K562 (cell line): Measurements from ENCODE around the gene PFKL. TPM values are rescaled to one million over a fixed set of nuclear protein-coding genes. Genes with fewer than 3 reads are reported as not detected.

ENCODE experiments used
- CTBP1 ChIP-seq: fragments of 450-650 bp; IDR thresholded peaks from 2 replicates; pipeline ENCODE4 v1.6.1; 2016; ENCODE audit warnings: borderline replicate concordance
- DACH1 ChIP-seq: fragments of 450-650 bp; IDR thresholded peaks from 2 replicates; pipeline ENCODE4 v1.6.1; 2018; ENCODE audit not compliant: partially characterized antibody
- HDAC6 ChIP-seq: IDR thresholded peaks from 2 replicates; pipeline ENCODE4 v1.6.1; 2012; ENCODE audit warnings: low read depth, mild to moderate bottlenecking, control low read depth, inconsistent platforms, low read length, moderate library complexity
- PCBP1 ChIP-seq: fragments of 200-400 bp; formaldehyde crosslinking; IDR thresholded peaks from 2 replicates; pipeline ENCODE4 v1.6.1; 2018; ENCODE audit warnings: mild to moderate bottlenecking, low read depth, low read length; ENCODE audit not compliant: poor library complexity, severe bottlenecking
- RBM22 ChIP-seq: fragments of 200-400 bp; formaldehyde crosslinking; IDR thresholded peaks from 2 replicates; pipeline ENCODE4 v1.6.1; 2018; ENCODE audit warnings: low read length, low read depth; ENCODE audit not compliant: poor library complexity, severe bottlenecking
- ZNF140 ChIP-seq: fragments of 250-450 bp; sonication (Bioruptor Pico); IDR thresholded peaks from 2 replicates; pipeline ENCODE4 v1.8.0; 2021; ENCODE audit warnings: moderate library complexity, mild to moderate bottlenecking, inconsistent platforms
- ZNF316 ChIP-seq: fragments of 450-650 bp; IDR thresholded peaks from 2 replicates; pipeline ENCODE4 v1.6.1; 2016
- polyA plus RNA-seq, 8 experiments: library from polyadenylated mRNA; depleted of rRNA in 4 of 8; stranded (reverse) in 5 of 8; unstranded in 3 of 8; fragments of >200 nt; fragmentation: Nextera tagmentation in 2 of 8; fragmentation: Illumina TruSeq in 1 of 8; extraction: Ambion mirVana in 2 of 8; extraction: Trizol in 1 of 8; gene quantifications; 2 replicates each; pipeline versions ENCODE4 v1.2.1 to v1.2.3, GENCODE V29; 2011 to 2014; ENCODE audit warnings: inconsistent platforms in 1 of 8, missing spikeins in 1 of 8
- total RNA-seq, 7 experiments: library from RNA; depleted of rRNA in 6 of 7; stranded (reverse); fragments of >200 nt in 6 of 7; fragmentation: Illumina TruSeq in 2 of 7; extraction: Trizol in 2 of 7; gene quantifications; 2 replicates each; pipeline versions ENCODE4 v1.2.1 to v1.2.3, GENCODE V29; 2011 to 2021; ENCODE audit warnings: low replicate concordance in 1 of 7
- TF ChIP-seq, protein P1 (sequence below): fragments of 200-800 bp; sonication (Bioruptor generic); IDR thresholded peaks from 2 replicates; pipeline ENCODE4 v1.6.1; 2016; ENCODE audit warnings: missing genetic modification characterization, missing compliant biosample characterization
- TF ChIP-seq, protein P2 (sequence below): fragments of 250-450 bp; sonication (Bioruptor Pico); IDR thresholded peaks from 2 replicates; pipeline ENCODE4 v1.4.0; 2020
- TF ChIP-seq, protein P3 (sequence below): sonication (generic); formaldehyde crosslinking; IDR thresholded peaks from 2 replicates; pipeline ENCODE4 v1.8.0; 2022; ENCODE audit warnings: mild to moderate bottlenecking, missing genetic modification reagents

Gene PFKL
- total and polyA plus RNA-seq, 9 of the 15 experiments (the other 6 are each of a cell fraction or from before 2014, with no cell fraction given), result 1.1 to 124 (median 45.6) TPM

GRCh38 chr21:44338971-44339910 is 39.4 kb downstream of the PFKL start, which contains the start of gene CFAP410 (continued):
- TF ChIP-seq ZNF140 (CRISPR knock-in tag), result no peak
- peak; percentile 97 for TF ChIP-seq CTBP1
- TF ChIP-seq HDAC6, result peak; percentile 9; the same call in 1 of the 2 replicates
- peak; percentile 96 for TF ChIP-seq PCBP1
- TF ChIP-seq, protein P1, sequence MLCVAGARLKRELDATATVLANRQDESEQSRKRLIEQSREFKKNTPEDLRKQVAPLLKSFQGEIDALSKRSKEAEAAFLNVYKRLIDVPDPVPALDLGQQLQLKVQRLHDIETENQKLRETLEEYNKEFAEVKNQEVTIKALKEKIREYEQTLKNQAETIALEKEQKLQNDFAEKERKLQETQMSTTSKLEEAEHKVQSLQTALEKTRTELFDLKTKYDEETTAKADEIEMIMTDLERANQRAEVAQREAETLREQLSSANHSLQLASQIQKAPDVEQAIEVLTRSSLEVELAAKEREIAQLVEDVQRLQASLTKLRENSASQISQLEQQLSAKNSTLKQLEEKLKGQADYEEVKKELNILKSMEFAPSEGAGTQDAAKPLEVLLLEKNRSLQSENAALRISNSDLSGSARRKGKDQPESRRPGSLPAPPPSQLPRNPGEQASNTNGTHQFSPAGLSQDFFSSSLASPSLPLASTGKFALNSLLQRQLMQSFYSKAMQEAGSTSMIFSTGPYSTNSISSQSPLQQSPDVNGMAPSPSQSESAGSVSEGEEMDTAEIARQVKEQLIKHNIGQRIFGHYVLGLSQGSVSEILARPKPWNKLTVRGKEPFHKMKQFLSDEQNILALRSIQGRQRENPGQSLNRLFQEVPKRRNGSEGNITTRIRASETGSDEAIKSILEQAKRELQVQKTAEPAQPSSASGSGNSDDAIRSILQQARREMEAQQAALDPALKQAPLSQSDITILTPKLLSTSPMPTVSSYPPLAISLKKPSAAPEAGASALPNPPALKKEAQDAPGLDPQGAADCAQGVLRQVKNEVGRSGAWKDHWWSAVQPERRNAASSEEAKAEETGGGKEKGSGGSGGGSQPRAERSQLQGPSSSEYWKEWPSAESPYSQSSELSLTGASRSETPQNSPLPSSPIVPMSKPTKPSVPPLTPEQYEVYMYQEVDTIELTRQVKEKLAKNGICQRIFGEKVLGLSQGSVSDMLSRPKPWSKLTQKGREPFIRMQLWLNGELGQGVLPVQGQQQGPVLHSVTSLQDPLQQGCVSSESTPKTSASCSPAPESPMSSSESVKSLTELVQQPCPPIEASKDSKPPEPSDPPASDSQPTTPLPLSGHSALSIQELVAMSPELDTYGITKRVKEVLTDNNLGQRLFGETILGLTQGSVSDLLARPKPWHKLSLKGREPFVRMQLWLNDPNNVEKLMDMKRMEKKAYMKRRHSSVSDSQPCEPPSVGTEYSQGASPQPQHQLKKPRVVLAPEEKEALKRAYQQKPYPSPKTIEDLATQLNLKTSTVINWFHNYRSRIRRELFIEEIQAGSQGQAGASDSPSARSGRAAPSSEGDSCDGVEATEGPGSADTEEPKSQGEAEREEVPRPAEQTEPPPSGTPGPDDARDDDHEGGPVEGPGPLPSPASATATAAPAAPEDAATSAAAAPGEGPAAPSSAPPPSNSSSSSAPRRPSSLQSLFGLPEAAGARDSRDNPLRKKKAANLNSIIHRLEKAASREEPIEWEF (CRISPR knock-in tag), result no peak
- TF ChIP-seq ZNF316, result no peak
- TF ChIP-seq DACH1, result no peak
- TF ChIP-seq RBM22, result peak; percentile 68
- TF ChIP-seq, protein P2, sequence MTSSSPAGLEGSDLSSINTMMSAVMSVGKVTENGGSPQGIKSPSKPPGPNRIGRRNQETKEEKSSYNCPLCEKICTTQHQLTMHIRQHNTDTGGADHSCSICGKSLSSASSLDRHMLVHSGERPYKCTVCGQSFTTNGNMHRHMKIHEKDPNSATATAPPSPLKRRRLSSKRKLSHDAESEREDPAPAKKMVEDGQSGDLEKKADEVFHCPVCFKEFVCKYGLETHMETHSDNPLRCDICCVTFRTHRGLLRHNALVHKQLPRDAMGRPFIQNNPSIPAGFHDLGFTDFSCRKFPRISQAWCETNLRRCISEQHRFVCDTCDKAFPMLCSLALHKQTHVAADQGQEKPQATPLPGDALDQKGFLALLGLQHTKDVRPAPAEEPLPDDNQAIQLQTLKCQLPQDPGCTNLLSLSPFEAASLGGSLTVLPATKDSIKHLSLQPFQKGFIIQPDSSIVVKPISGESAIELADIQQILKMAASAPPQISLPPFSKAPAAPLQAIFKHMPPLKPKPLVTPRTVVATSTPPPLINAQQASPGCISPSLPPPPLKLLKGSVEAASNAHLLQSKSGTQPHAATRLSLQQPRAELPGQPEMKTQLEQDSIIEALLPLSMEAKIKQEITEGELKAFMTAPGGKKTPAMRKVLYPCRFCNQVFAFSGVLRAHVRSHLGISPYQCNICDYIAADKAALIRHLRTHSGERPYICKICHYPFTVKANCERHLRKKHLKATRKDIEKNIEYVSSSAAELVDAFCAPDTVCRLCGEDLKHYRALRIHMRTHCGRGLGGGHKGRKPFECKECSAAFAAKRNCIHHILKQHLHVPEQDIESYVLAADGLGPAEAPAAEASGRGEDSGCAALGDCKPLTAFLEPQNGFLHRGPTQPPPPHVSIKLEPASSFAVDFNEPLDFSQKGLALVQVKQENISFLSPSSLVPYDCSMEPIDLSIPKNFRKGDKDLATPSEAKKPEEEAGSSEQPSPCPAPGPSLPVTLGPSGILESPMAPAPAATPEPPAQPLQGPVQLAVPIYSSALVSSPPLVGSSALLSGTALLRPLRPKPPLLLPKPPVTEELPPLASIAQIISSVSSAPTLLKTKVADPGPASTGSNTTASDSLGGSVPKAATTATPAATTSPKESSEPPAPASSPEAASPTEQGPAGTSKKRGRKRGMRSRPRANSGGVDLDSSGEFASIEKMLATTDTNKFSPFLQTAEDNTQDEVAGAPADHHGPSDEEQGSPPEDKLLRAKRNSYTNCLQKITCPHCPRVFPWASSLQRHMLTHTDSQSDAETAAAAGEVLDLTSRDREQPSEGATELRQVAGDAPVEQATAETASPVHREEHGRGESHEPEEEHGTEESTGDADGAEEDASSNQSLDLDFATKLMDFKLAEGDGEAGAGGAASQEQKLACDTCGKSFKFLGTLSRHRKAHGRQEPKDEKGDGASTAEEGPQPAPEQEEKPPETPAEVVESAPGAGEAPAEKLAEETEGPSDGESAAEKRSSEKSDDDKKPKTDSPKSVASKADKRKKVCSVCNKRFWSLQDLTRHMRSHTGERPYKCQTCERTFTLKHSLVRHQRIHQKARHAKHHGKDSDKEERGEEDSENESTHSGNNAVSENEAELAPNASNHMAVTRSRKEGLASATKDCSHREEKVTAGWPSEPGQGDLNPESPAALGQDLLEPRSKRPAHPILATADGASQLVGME (CRISPR knock-in tag), result 0 out of 2 replicates have a peak, but pooled peaks have one; percentile 66
- TF ChIP-seq, protein P3, sequence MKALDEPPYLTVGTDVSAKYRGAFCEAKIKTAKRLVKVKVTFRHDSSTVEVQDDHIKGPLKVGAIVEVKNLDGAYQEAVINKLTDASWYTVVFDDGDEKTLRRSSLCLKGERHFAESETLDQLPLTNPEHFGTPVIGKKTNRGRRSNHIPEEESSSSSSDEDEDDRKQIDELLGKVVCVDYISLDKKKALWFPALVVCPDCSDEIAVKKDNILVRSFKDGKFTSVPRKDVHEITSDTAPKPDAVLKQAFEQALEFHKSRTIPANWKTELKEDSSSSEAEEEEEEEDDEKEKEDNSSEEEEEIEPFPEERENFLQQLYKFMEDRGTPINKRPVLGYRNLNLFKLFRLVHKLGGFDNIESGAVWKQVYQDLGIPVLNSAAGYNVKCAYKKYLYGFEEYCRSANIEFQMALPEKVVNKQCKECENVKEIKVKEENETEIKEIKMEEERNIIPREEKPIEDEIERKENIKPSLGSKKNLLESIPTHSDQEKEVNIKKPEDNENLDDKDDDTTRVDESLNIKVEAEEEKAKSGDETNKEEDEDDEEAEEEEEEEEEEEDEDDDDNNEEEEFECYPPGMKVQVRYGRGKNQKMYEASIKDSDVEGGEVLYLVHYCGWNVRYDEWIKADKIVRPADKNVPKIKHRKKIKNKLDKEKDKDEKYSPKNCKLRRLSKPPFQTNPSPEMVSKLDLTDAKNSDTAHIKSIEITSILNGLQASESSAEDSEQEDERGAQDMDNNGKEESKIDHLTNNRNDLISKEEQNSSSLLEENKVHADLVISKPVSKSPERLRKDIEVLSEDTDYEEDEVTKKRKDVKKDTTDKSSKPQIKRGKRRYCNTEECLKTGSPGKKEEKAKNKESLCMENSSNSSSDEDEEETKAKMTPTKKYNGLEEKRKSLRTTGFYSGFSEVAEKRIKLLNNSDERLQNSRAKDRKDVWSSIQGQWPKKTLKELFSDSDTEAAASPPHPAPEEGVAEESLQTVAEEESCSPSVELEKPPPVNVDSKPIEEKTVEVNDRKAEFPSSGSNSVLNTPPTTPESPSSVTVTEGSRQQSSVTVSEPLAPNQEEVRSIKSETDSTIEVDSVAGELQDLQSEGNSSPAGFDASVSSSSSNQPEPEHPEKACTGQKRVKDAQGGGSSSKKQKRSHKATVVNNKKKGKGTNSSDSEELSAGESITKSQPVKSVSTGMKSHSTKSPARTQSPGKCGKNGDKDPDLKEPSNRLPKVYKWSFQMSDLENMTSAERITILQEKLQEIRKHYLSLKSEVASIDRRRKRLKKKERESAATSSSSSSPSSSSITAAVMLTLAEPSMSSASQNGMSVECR (CRISPR knock-in tag), result peak; percentile 99
